DND-41 (cell line): ENCODE measurements around the gene HCRT.

ENCODE experiments used
- ATAC-seq: fragments of 200-7000 bp; cut with Tn5 transposase; 3 replicates; pipeline ENCODE4 v1.9.1; 2021; ENCODE audit warnings: low read depth; ENCODE audit not compliant: insufficient read depth
- DNase-seq: peaks from one replicate; pipeline ENCODE4 v3.0.0-alpha.2; 2020
- H2AFZ ChIP-seq: 2 replicates; pipeline ENCODE4 v1.6.0; 2012; ENCODE audit warnings: low read depth, low read length
- H3K27ac ChIP-seq: 2 replicates; pipeline ENCODE4 v1.5.1; 2012; ENCODE audit warnings: low read length, inconsistent platforms
- H3K27me3 ChIP-seq: fragments of 200-600 bp; sonication (generic); 2 replicates; pipeline ENCODE4 v1.6.0; 2012; ENCODE audit warnings: low read length, mild to moderate bottlenecking, inconsistent platforms; ENCODE audit not compliant: insufficient read depth, poor library complexity
- H3K36me3 ChIP-seq: 2 replicates; pipeline ENCODE4 v1.5.1; 2012; ENCODE audit warnings: low read length, inconsistent platforms; ENCODE audit not compliant: insufficient read depth
- H3K4me1 ChIP-seq: 2 replicates; pipeline ENCODE4 v1.5.1; 2012; ENCODE audit warnings: mild to moderate bottlenecking, low read length; ENCODE audit not compliant: insufficient read depth
- H3K4me2 ChIP-seq: 2 replicates; pipeline ENCODE4 v1.6.0; 2012; ENCODE audit warnings: mild to moderate bottlenecking, moderate library complexity, low read length, inconsistent platforms; ENCODE audit not compliant: insufficient read depth
- H3K4me3 ChIP-seq, 2 experiments: fragments of 200-600 bp in 1 of 2; shearing (Covaris generic) in 1 of 2; 2 replicates each; pipeline ENCODE4 v1.5.1; 2012 to 2016; ENCODE audit warnings: inconsistent platforms in 2 of 2, low read length in 2 of 2, mild to moderate bottlenecking in 2 of 2, low read depth in 1 of 2, moderate library complexity in 1 of 2
- H3K79me2 ChIP-seq: 2 replicates; pipeline ENCODE4 v1.6.0; 2012; ENCODE audit warnings: low read length, inconsistent platforms; ENCODE audit not compliant: insufficient read depth
- H3K9ac ChIP-seq: 2 replicates; pipeline ENCODE4 v1.6.0; 2012; ENCODE audit warnings: low read depth, mild to moderate bottlenecking, inconsistent platforms, low read length, moderate library complexity
- H3K9me3 ChIP-seq: 2 replicates; pipeline ENCODE4 v1.5.1; 2012; ENCODE audit warnings: low read length, moderate library complexity, mild to moderate bottlenecking, inconsistent platforms; ENCODE audit not compliant: insufficient read depth, severe bottlenecking
- H4K20me1 ChIP-seq: 2 replicates; pipeline ENCODE4 v1.6.0; 2012; ENCODE audit warnings: low read length; ENCODE audit not compliant: insufficient read depth
- EZH2 ChIP-seq: IDR thresholded peaks from 3 replicates; pipeline ENCODE4 v1.6.1; 2012; ENCODE audit warnings: borderline replicate concordance, low read depth, mild to moderate bottlenecking, moderate library complexity, low read length, inconsistent platforms; ENCODE audit not compliant: severe bottlenecking
- TF ChIP-seq, protein P1 (sequence below): IDR thresholded peaks from 2 replicates; pipeline ENCODE4 v1.5.1; 2012; ENCODE audit warnings: borderline replicate concordance, low read length, moderate library complexity, mild to moderate bottlenecking; ENCODE audit not compliant: poor library complexity, severe bottlenecking; ENCODE audit errors: extremely low read depth

HCRT gene

DNA sequence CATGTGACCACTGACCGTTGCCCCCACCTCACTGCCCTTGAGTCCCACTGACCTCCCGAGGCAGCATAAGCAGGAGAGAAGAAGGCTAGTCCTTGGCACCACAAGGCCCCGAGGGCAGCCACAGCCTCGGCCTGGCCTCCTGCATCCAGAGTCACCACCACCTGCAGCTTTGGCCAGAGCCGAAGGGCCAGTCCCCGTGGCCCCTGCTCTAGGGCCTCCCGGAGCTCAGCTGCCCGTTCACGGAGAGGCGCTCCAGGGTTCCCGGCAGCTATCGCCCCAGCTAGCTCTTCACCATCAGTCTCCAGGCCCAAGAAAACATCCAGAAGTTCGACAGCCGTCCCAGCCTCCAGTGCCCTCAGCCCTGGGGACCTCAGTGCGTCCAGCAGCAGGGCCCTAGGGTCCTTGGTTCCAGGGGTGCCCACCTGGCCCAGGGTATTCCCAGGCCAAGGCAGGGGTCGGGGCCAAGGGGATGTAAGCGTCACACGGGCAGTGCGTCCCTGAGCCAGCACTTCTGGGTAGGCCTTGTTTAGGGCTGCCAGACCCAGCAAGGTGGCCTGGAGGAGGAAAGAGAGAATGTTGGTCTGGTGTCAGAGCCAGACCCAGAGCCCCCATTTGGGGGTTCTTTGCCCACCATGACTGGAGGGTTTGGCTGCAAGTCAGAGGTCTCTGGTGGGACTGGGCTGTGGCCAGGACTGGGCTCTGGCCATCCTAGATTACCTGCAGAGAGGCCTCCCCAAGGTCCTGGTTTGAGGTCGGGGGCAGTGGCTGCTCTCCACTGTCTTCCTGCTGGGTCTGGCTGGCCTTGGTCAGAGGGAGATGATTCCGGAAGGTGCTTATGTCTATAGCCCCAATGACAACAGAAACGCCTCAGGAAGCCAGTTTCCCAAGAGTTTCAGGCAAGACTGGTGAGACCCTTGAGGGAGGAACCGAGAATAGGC is 7.2 kb upstream of the HCRT start:
- Histone ChIP-seq H3K27ac (no peak overlapping the region; the same call in 1 of the 2 replicates), H3K79me2 (peaks cover 7% of the 10 kb centered on the region; the same call in 1 of the 2 replicates), H3K27me3 (no peaks in the 10 kb centered on the region), H3K4me2 (peak overlapping the region; percentile 85), H4K20me1 (no peaks in the 10 kb centered on the region), H3K9ac (peak overlapping the region; percentile 63), H2AFZ (no peak overlapping the region), H3K4me3 (peak overlapping the region in 1 of 2 experiments; percentile 92; a peak in 2 of 4 replicates), H3K9me3 (no peaks in the 10 kb centered on the region), H3K36me3 (0 out of 2 replicates have a peak, but pooled peaks cover 4% of the 10 kb centered on the region), H3K4me1 (peaks cover 32% of the 10 kb centered on the region)
- ATAC-seq: no peak
- DNase-seq: no peak
- no peak for TF ChIP-seq EZH2
- TF ChIP-seq, protein P1, sequence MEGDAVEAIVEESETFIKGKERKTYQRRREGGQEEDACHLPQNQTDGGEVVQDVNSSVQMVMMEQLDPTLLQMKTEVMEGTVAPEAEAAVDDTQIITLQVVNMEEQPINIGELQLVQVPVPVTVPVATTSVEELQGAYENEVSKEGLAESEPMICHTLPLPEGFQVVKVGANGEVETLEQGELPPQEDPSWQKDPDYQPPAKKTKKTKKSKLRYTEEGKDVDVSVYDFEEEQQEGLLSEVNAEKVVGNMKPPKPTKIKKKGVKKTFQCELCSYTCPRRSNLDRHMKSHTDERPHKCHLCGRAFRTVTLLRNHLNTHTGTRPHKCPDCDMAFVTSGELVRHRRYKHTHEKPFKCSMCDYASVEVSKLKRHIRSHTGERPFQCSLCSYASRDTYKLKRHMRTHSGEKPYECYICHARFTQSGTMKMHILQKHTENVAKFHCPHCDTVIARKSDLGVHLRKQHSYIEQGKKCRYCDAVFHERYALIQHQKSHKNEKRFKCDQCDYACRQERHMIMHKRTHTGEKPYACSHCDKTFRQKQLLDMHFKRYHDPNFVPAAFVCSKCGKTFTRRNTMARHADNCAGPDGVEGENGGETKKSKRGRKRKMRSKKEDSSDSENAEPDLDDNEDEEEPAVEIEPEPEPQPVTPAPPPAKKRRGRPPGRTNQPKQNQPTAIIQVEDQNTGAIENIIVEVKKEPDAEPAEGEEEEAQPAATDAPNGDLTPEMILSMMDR: no peak

DNA sequence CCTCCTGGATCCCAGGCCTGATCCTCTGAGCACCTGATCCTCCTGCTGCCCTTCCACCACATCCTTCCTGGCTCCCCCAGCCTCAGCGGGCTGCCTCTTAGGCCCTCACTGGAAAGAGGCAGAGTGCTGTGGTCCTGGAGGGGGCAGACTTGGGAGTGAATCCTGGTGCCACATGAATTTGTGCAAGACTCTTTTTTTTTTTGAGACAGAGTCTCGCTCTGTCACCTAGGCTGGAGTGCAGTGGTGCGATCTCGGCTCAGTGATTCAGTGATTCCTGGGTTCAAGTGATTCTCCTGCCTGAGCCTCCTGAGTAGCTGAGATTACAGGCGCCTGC is 6.0 kb upstream of the HCRT start:
- Histone ChIP-seq H3K27ac (no peak overlapping the region), H3K36me3 (0 out of 2 replicates have a peak, but pooled peaks cover 4% of the 10 kb centered on the region), H3K27me3 (no peaks in the 10 kb centered on the region), H3K4me1 (peaks cover 32% of the 10 kb centered on the region), H3K4me3 (no peak overlapping the region), H3K79me2 (peaks cover 7% of the 10 kb centered on the region; the same call in 1 of the 2 replicates), H4K20me1 (no peaks in the 10 kb centered on the region), H3K9ac (no peak overlapping the region), H3K9me3 (no peaks in the 10 kb centered on the region), H3K4me2 (no peak overlapping the region), H2AFZ (no peak overlapping the region)
- DNase-seq (no peak), ATAC-seq (no peak)
- no peak for TF ChIP-seq EZH2
- TF ChIP-seq, protein P1: no peak

DNA sequence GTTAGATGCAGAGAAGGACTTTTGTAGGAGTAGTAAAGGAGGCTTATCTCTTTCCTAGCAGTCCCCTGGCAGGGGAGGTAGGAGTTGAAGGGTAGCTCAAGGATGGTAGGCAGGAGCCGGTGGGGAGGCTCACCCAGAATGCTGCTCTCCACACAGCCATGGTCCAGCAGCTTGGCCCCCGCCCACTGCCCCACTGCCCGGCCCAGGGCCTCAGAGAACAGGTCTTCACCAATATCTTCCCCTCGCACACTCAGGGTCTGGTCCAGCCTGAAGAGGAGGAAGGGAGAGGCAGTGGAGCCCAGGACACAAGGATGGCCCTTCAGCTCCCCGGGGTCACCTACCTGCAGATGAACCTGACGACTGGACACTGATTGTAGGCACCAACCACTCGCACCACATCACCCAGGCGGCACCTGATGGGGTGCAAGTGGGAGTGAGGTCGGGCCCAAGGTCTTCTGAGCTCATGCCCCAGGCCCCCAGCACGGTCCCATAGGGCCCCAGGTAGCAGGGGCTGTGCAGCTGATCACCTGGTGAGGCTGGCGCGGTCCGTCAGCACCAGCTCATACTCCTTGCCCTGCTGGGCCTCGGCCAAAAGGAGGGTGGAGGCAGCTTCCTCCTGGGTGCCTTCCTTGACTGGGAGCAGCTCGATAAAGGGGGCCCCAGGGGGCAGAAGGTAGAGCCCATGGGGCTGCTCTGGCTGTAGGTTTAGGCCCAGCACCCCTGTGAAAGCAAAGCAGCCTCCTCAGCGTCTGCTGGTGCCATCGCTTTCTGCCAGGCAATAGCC is 5.4 kb upstream of the HCRT start:
- Histone ChIP-seq H3K27ac (no peak overlapping the region), H3K4me3 (no peak overlapping the region), H3K4me1 (peaks cover 32% of the 10 kb centered on the region), H3K79me2 (peaks cover 7% of the 10 kb centered on the region; the same call in 1 of the 2 replicates), H3K27me3 (no peaks in the 10 kb centered on the region), H2AFZ (no peak overlapping the region), H3K9me3 (no peaks in the 10 kb centered on the region), H3K9ac (no peak overlapping the region), H3K36me3 (0 out of 2 replicates have a peak, but pooled peaks cover 4% of the 10 kb centered on the region), H4K20me1 (no peaks in the 10 kb centered on the region), H3K4me2 (no peak overlapping the region)
- ATAC-seq: no peak
- no peak for TF ChIP-seq EZH2
- TF ChIP-seq, protein P1: no peak
- no peak for DNase-seq
